Measurements from ENCODE around the gene CEP68. TPM values are rescaled to one million over a fixed set of nuclear protein-coding genes. Genes with fewer than 3 reads are reported as not detected.

The CEP68 gene
- total and polyA plus RNA-seq, 8 donors = 4.8 to 39.7 (median 16.7) TPM

DNA sequence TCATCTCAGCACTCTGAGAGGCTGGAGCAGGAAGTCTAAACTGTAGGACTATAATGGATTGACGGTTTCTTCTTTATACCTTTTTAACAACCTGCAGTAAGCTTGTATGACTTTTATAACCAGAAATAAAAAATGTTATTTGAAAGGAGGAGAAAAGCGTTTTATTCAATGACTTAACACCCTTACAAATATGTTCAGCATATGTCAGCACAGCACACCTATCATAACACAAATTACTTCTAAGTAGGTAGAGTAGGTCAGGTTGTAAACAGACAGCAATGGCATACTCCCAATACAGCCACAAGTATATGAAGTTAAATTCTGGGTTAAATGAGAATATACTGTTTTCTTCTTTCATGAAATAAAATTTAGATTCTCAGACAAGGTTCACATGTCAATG, 57.6 kb downstream of the CEP68 start:
- H3K4me3 ChIP-seq = no peak overlapping the region
- TF ChIP-seq, protein P1, sequence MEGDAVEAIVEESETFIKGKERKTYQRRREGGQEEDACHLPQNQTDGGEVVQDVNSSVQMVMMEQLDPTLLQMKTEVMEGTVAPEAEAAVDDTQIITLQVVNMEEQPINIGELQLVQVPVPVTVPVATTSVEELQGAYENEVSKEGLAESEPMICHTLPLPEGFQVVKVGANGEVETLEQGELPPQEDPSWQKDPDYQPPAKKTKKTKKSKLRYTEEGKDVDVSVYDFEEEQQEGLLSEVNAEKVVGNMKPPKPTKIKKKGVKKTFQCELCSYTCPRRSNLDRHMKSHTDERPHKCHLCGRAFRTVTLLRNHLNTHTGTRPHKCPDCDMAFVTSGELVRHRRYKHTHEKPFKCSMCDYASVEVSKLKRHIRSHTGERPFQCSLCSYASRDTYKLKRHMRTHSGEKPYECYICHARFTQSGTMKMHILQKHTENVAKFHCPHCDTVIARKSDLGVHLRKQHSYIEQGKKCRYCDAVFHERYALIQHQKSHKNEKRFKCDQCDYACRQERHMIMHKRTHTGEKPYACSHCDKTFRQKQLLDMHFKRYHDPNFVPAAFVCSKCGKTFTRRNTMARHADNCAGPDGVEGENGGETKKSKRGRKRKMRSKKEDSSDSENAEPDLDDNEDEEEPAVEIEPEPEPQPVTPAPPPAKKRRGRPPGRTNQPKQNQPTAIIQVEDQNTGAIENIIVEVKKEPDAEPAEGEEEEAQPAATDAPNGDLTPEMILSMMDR (IDR thresholded peaks at IDR 0.05) = no peak
- no peak for TF ChIP-seq POLR2AphosphoS5 (IDR thresholded peaks at IDR 0.05)
- TF ChIP-seq POLR2A (IDR thresholded peaks at IDR 0.05) = no peak
- no peak for TF ChIP-seq EP300 (IDR thresholded peaks at IDR 0.05)
- 55 to 70% (median 61%) methylated on average over 2 of the region's 2 CpGs for WGBS, 5 donors
- peaks cover 0 to 6% (median 0%) of the 10 kb centered on the region in 4 donors for H3K36me3 ChIP-seq
- DNase-seq = no peak
- no peak overlapping the region for H3K27ac ChIP-seq
- peaks cover 27 to 94% (median 59%) of the 10 kb centered on the region in 4 donors for H3K4me1 ChIP-seq
- no peaks in the 10 kb centered on the region for H3K9me3 ChIP-seq
- intact Hi-C loops (cut with DNase I; ENCODE audit: low total_unique reads) = no loop called here
- H3K27me3 ChIP-seq = no peaks in the 10 kb centered on the region

DNA sequence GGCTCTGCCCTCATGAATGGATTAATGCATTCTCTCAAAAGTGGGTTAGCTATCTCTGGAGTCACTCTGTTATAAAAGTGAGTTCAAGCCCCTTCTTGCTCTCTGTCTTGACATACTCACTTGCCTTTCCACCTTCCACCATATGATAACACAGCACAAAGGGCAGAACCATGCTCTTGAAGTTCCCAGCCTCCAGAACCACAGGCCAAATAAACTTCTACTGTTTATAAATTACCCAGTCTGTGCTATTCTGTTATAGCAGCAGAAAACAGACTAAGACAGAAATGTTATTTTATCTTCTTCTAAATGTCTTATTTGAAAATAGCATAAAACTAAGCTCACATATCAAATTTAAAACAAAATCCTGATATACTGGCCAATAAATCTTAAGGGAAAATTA, 58.7 kb downstream of the CEP68 start:
- Histone ChIP-seq H3K27me3 (no peaks in the 10 kb centered on the region), H3K27ac (no peak overlapping the region), H3K4me3 (no peak overlapping the region), H3K4me1 (peaks cover 29 to 94% (median 58%) of the 10 kb centered on the region in 4 donors), H3K36me3 (peaks cover 0 to 6% (median 0%) of the 10 kb centered on the region in 4 donors), H3K9me3 (no peaks in the 10 kb centered on the region)
- intact Hi-C loops (cut with DNase I; ENCODE audit: low total_unique reads) = no loop called here
- DNase-seq = no peak
- no peak for TF ChIP-seq EP300 (IDR thresholded peaks at IDR 0.05)
- TF ChIP-seq, protein P1 (IDR thresholded peaks at IDR 0.05) = no peak
- TF ChIP-seq POLR2AphosphoS5 (IDR thresholded peaks at IDR 0.05) = no peak

- intact Hi-C loops (cut with DNase I; ENCODE audit: low total_unique reads) = no loop called here
- no peaks in the 10 kb centered on the region for H3K27me3 ChIP-seq
- no peak for TF ChIP-seq POLR2A (IDR thresholded peaks at IDR 0.05)
- TF ChIP-seq EP300 (IDR thresholded peaks at IDR 0.05) = no peak
- TF ChIP-seq, protein P1 (IDR thresholded peaks at IDR 0.05) = no peak
- TF ChIP-seq POLR2AphosphoS5 (IDR thresholded peaks at IDR 0.05) = no peak
- peaks cover 41 to 94% (median 67%) of the 10 kb centered on the region in 4 donors for H3K4me1 ChIP-seq
- DNase-seq = no peak
- H3K9me3 ChIP-seq = no peaks in the 10 kb centered on the region
- H3K4me3 ChIP-seq = no peak overlapping the region
- H3K36me3 ChIP-seq = no peaks in the 10 kb centered on the region
- H3K27ac ChIP-seq = no peak overlapping the region
Observed at GRCh38 chr2:65116645-65117044, 60.4 kb downstream of the CEP68 start.

DNA sequence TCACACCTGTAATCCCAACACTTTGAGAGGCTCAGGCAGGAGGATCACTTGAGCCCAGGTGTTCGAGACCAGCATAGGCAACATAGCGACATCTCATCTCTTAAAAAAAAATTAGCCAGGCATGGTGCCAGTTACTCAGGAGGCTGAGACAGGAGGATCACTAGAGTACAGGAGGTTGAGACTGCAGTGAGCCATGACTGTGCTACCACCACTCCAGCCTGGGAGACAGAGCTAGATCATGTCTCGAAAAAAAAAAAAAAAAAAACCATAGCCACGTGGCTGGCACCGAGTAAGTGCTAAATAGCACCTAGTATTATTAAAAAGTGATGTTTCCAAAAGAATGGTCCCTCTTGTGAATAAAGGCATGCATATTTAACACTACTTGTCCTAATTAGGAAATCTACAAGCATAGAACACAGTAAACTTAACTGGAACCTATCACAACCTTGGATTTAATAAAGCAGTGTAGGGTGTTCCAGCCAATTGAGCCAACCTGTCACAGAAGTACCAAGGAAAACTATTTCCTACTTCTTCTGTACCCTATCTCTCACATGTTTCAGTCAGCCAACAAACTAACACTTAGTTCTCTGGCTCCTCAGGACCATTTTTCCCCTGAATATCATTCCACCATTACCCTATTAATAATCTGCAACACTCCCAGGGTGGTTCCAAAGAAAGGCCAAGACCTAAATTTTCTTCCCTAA, 64.9 kb downstream of the CEP68 start:
- no peaks in the 10 kb centered on the region for H3K36me3 ChIP-seq
- H3K4me3 ChIP-seq = no peak overlapping the region
- no peaks in the 10 kb centered on the region for H3K9me3 ChIP-seq
- H3K27me3 ChIP-seq = no peaks in the 10 kb centered on the region
- peak overlapping the region in 2 of 5 donors; percentile 34 to 56 for H3K27ac ChIP-seq
- peaks cover 51 to 96% (median 76%) of the 10 kb centered on the region in 4 donors for H3K4me1 ChIP-seq
- intact Hi-C loops (cut with DNase I; ENCODE audit: low total_unique reads) = no loop called here
- no peak for DNase-seq
- no peak for TF ChIP-seq POLR2A (IDR thresholded peaks at IDR 0.05)
- no peak for TF ChIP-seq EP300 (IDR thresholded peaks at IDR 0.05)
- no peak for TF ChIP-seq POLR2AphosphoS5 (IDR thresholded peaks at IDR 0.05)
- TF ChIP-seq, protein P1 (IDR thresholded peaks at IDR 0.05) = no peak
- 58 to 77% (median 62%) methylated on average over 5 of the region's 5 CpGs for whole genome bisulfite sequencing, 5 donors
